H9 (cell line): ENCODE results near the gene CACNA2D4. TPM values are rescaled to one million over a fixed set of nuclear protein-coding genes. Genes with fewer than 3 reads are reported as not detected.

Experiments used
- DNase-seq: peaks from one replicate; pipeline ENCODE4 v3.0.0-alpha.2; 2017
- H2AFZ ChIP-seq: one replicate; pipeline ENCODE4 v1.6.1; 2013; ENCODE audit warnings: mild to moderate bottlenecking, low read length, control low read depth, moderate library complexity
- H2AK5ac ChIP-seq: 2 replicates; pipeline ENCODE4 v1.6.1; 2013; ENCODE audit warnings: low read length, control low read depth, mixed read lengths; ENCODE audit not compliant: insufficient read length
- H2BK120ac ChIP-seq: one replicate; pipeline ENCODE4 v1.6.1; 2013; ENCODE audit warnings: low read depth, mild to moderate bottlenecking, low read length, control low read depth, inconsistent platforms; ENCODE audit not compliant: poor library complexity, severe bottlenecking
- H2BK12ac ChIP-seq: 2 replicates; pipeline ENCODE4 v1.6.1; 2013; ENCODE audit warnings: low read length, control low read depth, mixed read lengths, low read depth; ENCODE audit not compliant: insufficient read length
- H2BK15ac ChIP-seq: 2 replicates; pipeline ENCODE4 v1.6.1; 2013; ENCODE audit warnings: low read depth, low read length, control low read depth
- H2BK20ac ChIP-seq: one replicate; pipeline ENCODE4 v1.6.1; 2013; ENCODE audit warnings: low read depth, mild to moderate bottlenecking, low read length, control low read depth, inconsistent platforms; ENCODE audit not compliant: poor library complexity, severe bottlenecking
- H2BK5ac ChIP-seq: 2 replicates; pipeline ENCODE4 v1.6.1; 2013; ENCODE audit warnings: low read length, control low read depth, mixed read lengths; ENCODE audit not compliant: insufficient read length
- H3K14ac ChIP-seq: 2 replicates; pipeline ENCODE4 v1.6.1; 2013; ENCODE audit warnings: low read length, control low read depth; ENCODE audit not compliant: insufficient read depth
- H3K18ac ChIP-seq: 2 replicates; pipeline ENCODE4 v1.6.1; 2013; ENCODE audit warnings: low read depth, mild to moderate bottlenecking, mixed read lengths, low read length, control low read depth; ENCODE audit not compliant: insufficient read length
- H3K23ac ChIP-seq: 2 replicates; pipeline ENCODE4 v1.6.1; 2013; ENCODE audit warnings: low read length, control low read depth, mixed read lengths, low read depth; ENCODE audit not compliant: insufficient read length
- H3K23me2 ChIP-seq: 2 replicates; pipeline ENCODE4 v1.6.1; 2013; ENCODE audit warnings: low read depth, mild to moderate bottlenecking, mixed read lengths, low read length, control low read depth; ENCODE audit not compliant: insufficient read length, poor library complexity, severe bottlenecking
- H3K27ac ChIP-seq: 2 replicates; pipeline ENCODE4 v1.5.1; 2013; ENCODE audit warnings: low read length, control low read depth, mixed read lengths, low read depth; ENCODE audit not compliant: insufficient read length
- H3K27me3 ChIP-seq: 2 replicates; pipeline ENCODE4 v1.6.1; 2013; ENCODE audit warnings: low read length, control low read depth, inconsistent platforms; ENCODE audit not compliant: insufficient read depth
- H3K4ac ChIP-seq: 2 replicates; pipeline ENCODE4 v1.6.1; 2013; ENCODE audit warnings: low read depth, mild to moderate bottlenecking, control low read depth, inconsistent platforms, low read length, moderate library complexity
- H3K4me1 ChIP-seq: 2 replicates; pipeline ENCODE4 v1.6.1; 2013; ENCODE audit warnings: low read length, control low read depth, inconsistent platforms; ENCODE audit not compliant: insufficient read depth
- H3K4me2 ChIP-seq: 2 replicates; pipeline ENCODE4 v1.6.1; 2013; ENCODE audit warnings: low read length, control low read depth, mixed read lengths; ENCODE audit not compliant: insufficient read length, insufficient read depth
- H3K56ac ChIP-seq: 2 replicates; pipeline ENCODE4 v1.6.1; 2013; ENCODE audit warnings: low read depth, mild to moderate bottlenecking, mixed read lengths, low read length, control low read depth; ENCODE audit not compliant: insufficient read length
- H3K79me1 ChIP-seq: 2 replicates; pipeline ENCODE4 v1.6.1; 2013; ENCODE audit warnings: low read depth, mild to moderate bottlenecking, moderate library complexity, low read length, control low read depth, inconsistent platforms; ENCODE audit not compliant: insufficient read depth, poor library complexity, severe bottlenecking
- H3K79me2 ChIP-seq: 2 replicates; pipeline ENCODE4 v1.6.1; 2013; ENCODE audit warnings: low read length, control low read depth, inconsistent platforms; ENCODE audit not compliant: insufficient read depth
- H3K9ac ChIP-seq: 2 replicates; pipeline ENCODE4 v1.6.1; 2013; ENCODE audit warnings: low read length, control low read depth, mixed read lengths; ENCODE audit not compliant: insufficient read length; ENCODE audit errors: extremely low read depth
- H3K9me3 ChIP-seq: one replicate; pipeline ENCODE4 v1.6.1; 2013; ENCODE audit warnings: low read depth, low read length, inconsistent platforms; ENCODE audit not compliant: control insufficient read depth
- H3T11ph ChIP-seq: one replicate; pipeline ENCODE4 v1.6.1; 2013; ENCODE audit warnings: mild to moderate bottlenecking, low read length, control low read depth, inconsistent platforms
- H4K20me1 ChIP-seq: one replicate; pipeline ENCODE4 v1.6.1; 2013; ENCODE audit not compliant: control insufficient read depth, insufficient read length, insufficient read depth
- H4K5ac ChIP-seq: 2 replicates; pipeline ENCODE4 v1.6.1; 2013; ENCODE audit warnings: low read depth, mild to moderate bottlenecking, mixed read lengths, low read length, control low read depth; ENCODE audit not compliant: insufficient read length
- H4K8ac ChIP-seq: replicated peaks from 2 replicates; pipeline ENCODE4 v1.6.1; 2013; ENCODE audit warnings: low read length, control low read depth, mixed read lengths, low read depth; ENCODE audit not compliant: insufficient read length
- H4K91ac ChIP-seq: 2 replicates; pipeline ENCODE4 v1.6.1; 2013; ENCODE audit warnings: low read depth, mild to moderate bottlenecking, moderate library complexity, mixed read lengths, low read length, control low read depth; ENCODE audit not compliant: insufficient read length
- H3K27ac Mint-ChIP-seq, 3 experiments: 2 replicates in 2 of 3; 3 replicates in 1 of 3; pipeline ENCODE4 v1.8.0; 2020 to 2021; ENCODE audit warnings: mixed read lengths in 3 of 3, mild to moderate bottlenecking in 1 of 3, moderate library complexity in 1 of 3
- H3K27me3 Mint-ChIP-seq: 2 replicates; pipeline ENCODE4 v1.8.0; 2021; ENCODE audit warnings: low read depth, mild to moderate bottlenecking, moderate library complexity, mixed read lengths
- H3K36me3 Mint-ChIP-seq, 3 experiments: 2 replicates in 2 of 3; 3 replicates in 1 of 3; pipeline ENCODE4 v1.8.0; 2020 to 2021; ENCODE audit warnings: low read depth in 3 of 3, mixed read lengths in 3 of 3; ENCODE audit not compliant: insufficient read depth in 1 of 3
- H3K4me1 Mint-ChIP-seq, 2 experiments: 2 replicates each; pipeline ENCODE4 v1.8.0; 2020; ENCODE audit warnings: mixed read lengths in 2 of 2
- H3K4me3 Mint-ChIP-seq, 2 experiments: 2 replicates in 1 of 2; 3 replicates in 1 of 2; pipeline ENCODE4 v1.8.0; 2020 to 2021; ENCODE audit warnings: mild to moderate bottlenecking in 2 of 2, mixed read lengths in 2 of 2, moderate library complexity in 1 of 2
- H3K9me3 Mint-ChIP-seq, 2 experiments: 2 replicates in 1 of 2; 3 replicates in 1 of 2; pipeline ENCODE4 v1.8.0; 2020; ENCODE audit warnings: mild to moderate bottlenecking in 2 of 2, mixed read lengths in 2 of 2, moderate library complexity in 1 of 2
- CTCF ChIP-seq: fragments of 200-600 bp; sonication (generic); conservative IDR thresholded peaks from 3 replicates; pipeline ENCODE4 v1.8.0; 2021; ENCODE audit warnings: antibody characterized with exemption, mild to moderate bottlenecking
- WGBS: extraction: QIAGEN DNeasy Blood & Tissue Kit; methylation state at CpG from one replicate; pipeline ENCODE4 v1.1.7; 2013; ENCODE audit warnings: missing lambda C conversion rate, low lambda C conversion rate, mixed read lengths; ENCODE audit not compliant: insufficient read length; ENCODE audit errors: extremely low coverage; 5-methylcytosine and 5-hydroxymethylcytosine counted together
- total RNA-seq: library from RNA; stranded (reverse); gene quantifications from 2 replicates; pipeline ENCODE4 v1.2.1, GENCODE V29; 2021

CACNA2D4 gene
- total RNA-seq, 1 experiment from 2014 or later, result 0.79 TPM

GRCh38 chr12:1750300-1750699 lies 168.2 kb downstream of the CACNA2D4 start:
- Histone ChIP-seq H3K23ac (no peak overlapping the region), H2BK120ac (no peak overlapping the region), H2BK12ac (no peak overlapping the region)

More at GRCh38 chr12:1750300-1750699, 168.2 kb downstream of the CACNA2D4 start:
- Mint-ChIP-seq H3K27ac (no peak overlapping the region), H3K36me3 (peaks cover 35 to 42% (median 37%) of the 10 kb centered on the region in 3 experiments), H3K9me3 (peaks cover 19 to 22% of the 10 kb centered on the region in 2 experiments), H3K27me3 (no peaks in the 10 kb centered on the region), H3K4me3 (no peak overlapping the region), H3K4me1 (peaks cover 2 to 3% of the 10 kb centered on the region in 2 experiments)
- Histone ChIP-seq H2BK20ac (no peak overlapping the region), H3T11ph (no peak overlapping the region), H3K23me2 (no peaks in the 10 kb centered on the region), H3K9ac (no peak overlapping the region), H4K20me1 (no peaks in the 10 kb centered on the region), H2BK15ac (no peak overlapping the region), H3K56ac (no peak overlapping the region), H3K18ac (no peak overlapping the region), H3K4me2 (no peak overlapping the region), H4K8ac (no peak overlapping the region), H3K27ac (no peak overlapping the region), H2BK5ac (no peak overlapping the region), H4K91ac (no peak overlapping the region), H3K4ac (no peak overlapping the region), H2AFZ (no peak overlapping the region), H4K5ac (no peak overlapping the region), H3K79me1 (no peaks in the 10 kb centered on the region), H3K79me2 (peaks cover 3% of the 10 kb centered on the region; the same call in 1 of the 2 replicates), H3K14ac (no peak overlapping the region), H2AK5ac (no peak overlapping the region), H3K9me3 (no peaks in the 10 kb centered on the region), H3K27me3 (no peaks in the 10 kb centered on the region), H3K4me1 (no peaks in the 10 kb centered on the region)
- no peak for TF ChIP-seq CTCF
- DNase-seq, result no peak
- no CpG with 5 or more reads among the region's 3 CpGs for WGBS
